ENCODE measurements around the gene FOXL3.
"Not testable (repeated sequence)": the region's sequence is repeated elsewhere in the genome, so short reads cannot be mapped to it uniquely, and the experiment has no call there.

Gene FOXL3

DNA sequence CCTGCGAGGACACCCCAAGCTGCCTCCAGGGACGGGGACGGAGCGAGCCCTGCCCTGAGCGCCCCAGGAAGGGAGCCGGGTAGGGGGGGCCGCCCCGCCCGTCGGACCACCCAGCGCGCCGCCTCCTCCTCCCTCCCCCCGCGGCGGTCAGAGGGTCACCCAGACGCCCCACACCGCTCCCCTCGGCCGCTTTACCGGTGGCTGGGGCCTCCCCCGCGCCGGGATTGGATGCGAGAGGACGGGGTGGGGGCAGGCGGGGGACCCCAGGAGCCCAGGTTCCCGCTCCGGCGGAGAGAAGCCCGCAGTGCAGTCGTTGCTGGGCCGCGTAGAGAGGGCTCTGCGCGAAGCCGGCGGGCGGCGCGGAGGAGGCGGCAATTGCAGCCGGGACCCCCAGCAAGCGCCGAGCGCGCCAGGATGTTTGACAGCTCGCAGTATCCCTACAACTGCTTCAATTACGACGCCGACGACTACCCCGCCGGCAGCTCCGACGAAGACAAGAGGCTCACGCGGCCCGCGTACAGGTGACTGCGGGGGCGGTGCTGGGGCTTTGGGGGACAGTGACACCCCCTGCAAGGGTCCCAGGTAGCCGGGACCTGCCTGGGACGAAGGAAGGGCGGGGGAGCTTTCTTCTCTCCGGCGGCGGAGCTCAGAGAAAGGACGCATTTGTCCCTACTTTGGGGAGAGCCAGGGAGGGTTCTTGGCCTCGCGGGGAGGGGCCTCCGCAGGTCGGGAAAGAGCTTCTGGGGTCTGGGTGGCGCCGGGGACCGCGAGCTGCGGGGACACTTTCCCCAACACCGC, at the start of gene FOXL3:
TSS of gene FOXL3 (plus strand) at position 415 of the 798 bp plus-strand sequence. CDS start at position 415, 0 bp downstream.
- DNase-seq (ENCODE audit: low read depth in 2 of 2): no peak

DNA sequence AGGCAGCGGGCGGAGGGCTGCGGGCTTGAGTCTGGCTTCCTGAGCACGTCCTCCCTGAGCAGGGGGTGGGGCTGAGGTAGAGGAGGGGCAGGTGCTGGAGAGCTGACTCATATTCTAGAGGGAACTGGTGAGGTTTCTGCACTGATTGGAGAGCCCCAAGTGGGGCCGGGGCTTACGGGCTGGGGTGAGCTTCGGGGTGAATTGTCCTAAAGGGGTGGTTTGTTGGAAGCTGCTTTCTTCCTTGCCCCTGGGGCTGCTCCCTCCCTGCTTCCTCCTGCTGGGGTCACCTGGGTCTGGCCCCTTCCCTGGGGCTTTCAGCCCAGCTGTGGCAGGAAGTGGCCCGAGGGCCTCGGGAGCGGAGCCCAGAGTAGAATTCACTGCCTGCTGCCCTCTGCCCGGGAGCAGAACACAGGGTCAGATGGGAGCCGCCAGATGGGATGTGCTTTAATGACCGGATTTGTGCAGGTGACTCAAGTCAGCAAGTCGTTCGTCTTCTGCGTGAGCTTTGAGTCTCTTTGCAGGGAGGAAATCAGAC, 49.0 kb upstream of the FOXL3 start:
- no peak for DNase-seq (ENCODE audit: low read depth in 2 of 2)

DNA sequence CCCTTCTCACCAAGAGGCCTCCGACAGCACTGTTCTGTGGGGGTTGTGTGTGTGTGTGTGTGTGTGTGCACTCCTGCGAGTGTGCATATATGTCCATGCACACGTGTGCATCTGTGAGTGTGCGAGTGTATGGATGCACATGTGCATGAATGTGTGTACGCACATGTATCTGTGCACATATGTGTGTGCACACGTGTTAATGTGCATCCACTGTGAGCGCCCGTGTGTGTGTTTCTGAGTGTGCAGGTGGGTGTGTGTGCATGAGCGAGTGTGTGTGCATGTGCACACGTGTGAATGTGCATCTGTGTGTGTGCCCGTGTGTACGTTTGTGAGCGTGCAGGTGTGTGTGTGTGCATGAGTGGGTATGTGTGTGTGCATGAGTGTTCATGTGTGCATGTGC, 48.5 kb upstream of the FOXL3 start:
- no peak for DNase-seq (ENCODE audit: low read depth in 2 of 2)

DNA sequence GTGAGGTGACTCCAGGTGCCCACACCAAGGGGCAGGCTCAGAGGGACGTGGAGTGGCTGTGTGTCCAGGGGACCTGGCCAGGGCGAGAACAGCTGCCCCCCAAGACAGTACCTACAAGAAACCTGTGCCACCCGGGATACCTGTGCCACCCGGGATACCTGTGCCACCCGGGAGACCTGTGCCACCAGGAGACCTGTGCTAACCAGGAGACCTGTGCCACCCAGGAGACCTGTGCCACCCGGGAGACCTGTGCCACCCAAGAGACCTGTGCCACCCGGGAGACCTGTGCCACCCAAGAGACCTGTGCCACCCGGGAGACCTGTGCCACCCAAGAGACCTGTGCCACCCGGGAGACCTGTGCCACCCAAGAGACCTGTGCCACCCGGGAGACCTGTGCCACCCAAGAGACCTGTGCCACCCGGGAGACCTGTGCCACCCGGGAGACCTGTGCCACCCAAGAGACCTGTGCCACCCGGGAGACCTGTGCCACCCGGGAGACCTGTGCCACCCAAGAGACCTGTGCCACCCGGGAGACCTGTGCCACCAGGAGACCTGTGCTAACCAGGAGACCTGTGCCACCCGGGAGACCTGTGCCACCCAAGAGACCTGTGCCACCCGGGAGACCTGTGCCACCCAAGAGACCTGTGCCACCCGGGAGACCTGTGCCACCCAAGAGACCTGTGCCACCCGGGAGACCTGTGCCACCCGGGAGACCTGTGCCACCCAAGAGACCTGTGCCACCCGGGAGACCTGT, 47.0 kb upstream of the FOXL3 start:
- DNase-seq (ENCODE audit: low read depth in 2 of 2): not testable (repeated sequence)

DNA sequence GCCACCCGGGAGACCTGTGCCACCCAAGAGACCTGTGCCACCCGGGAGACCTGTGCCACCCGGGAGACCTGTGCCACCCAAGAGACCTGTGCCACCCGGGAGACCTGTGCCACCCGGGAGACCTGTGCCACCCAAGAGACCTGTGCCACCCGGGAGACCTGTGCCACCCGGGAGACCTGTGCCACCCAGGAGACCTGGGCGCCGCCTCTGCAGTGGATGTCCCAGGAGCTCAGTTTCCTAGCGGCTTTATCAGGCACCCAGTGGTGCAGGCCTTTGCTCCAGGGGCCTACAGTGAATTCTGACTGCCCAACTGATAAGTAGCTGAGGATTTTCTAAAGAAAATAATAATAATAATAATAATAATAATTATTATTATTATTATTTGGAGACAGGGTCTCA, 46.4 kb upstream of the FOXL3 start:
- not testable (repeated sequence) for DNase-seq (ENCODE audit: low read depth in 2 of 2)

DNA sequence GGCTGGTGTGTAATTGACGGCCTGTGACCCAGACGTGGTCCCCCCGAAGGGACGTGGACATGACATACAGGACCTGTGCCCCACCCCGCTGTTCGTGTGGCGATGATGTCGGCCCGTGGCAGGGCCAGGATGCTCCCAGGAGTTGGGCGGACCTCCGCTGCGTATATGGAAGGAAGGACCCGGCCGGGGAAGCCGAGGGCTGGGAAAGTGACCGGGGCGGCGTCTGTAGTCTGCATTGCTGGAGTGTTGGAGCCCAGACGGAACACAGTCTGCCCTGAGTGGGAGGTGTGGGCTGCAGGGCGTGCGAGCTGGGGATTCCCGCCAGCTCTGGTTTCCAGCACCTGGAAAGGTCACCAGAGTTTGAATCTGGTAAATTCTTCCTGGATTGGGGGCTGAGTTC, 45.0 kb upstream of the FOXL3 start:
- no peak for DNase-seq (ENCODE audit: low read depth in 2 of 2)

DNA sequence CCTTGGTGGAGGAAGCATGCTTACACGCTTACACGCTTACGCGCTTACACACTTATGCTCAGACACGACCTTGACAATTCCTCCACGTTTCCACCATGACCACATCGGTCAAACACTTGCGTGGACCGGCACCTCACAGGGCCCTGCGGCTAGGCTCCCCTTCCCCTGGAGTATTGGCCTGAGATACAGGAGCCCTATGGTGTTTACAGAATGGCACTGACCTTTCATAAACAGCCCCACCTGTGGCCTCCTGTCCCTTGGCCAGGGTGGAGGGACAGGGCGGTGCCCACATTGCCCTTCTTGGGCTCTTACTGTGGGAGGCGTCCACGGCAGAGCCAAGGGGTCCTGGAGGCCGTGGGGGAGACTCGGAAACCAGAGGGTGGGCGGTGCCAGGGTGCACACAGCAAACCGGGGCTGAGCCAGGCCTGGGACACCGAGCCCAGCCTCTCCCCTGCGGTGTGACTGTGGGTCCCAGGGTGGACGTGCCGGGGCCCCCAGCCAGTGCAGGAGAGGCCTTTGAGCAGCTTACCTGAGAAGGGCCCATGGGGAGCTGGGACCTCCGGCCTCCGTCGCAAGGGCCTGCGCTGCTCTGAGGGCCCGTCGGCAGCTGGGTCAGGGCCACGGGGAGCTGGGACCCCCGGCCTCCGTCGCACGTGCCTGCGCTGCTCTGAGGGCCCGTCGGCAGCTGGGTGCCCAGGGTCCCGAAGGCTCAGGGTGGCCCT, 44.2 kb upstream of the FOXL3 start:
- no peak for DNase-seq (ENCODE audit: low read depth in 2 of 2)

DNA sequence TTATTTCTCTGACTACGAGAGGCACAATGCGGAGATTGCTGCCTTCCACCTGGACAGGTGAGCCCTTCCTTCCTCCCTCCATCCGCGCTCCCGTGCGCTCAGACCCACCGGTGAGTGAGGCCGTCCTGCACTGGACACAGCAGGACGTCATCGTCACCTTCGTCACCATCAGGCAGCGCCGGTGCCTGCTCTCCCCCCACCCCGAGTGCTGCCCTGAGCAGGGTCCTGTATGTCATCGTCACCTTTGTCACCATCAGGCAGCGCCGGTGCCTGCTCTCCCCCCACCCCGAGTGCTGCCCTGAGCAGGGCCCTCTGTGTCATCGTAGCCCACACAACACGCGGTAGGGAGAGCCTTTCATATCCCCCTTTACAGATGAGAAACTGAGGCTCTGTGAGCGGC, 43.5 kb upstream of the FOXL3 start:
- no peak for DNase-seq (ENCODE audit: low read depth in 2 of 2)

DNA sequence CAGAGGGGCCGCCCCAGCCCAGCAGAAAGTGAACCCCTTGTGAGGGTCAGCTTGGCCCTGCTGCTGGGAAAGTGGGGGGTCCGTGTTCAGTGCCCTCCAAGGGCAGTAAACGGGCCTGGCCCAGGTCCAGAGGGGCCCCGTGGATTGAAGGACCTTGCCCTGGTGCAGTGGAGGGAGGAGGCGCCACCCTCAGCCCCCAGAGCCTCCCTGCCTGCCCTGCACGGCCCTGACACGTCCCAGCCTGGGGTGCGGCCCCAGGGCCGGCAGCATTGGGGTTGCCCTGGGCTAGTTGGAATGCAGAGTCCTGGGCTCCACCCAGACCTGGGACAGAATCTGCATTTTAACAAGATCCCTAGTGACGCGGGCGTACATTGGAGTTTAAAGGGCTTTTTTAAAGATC, 42.8 kb upstream of the FOXL3 start:
- no peak for DNase-seq (ENCODE audit: low read depth in 2 of 2)

DNA sequence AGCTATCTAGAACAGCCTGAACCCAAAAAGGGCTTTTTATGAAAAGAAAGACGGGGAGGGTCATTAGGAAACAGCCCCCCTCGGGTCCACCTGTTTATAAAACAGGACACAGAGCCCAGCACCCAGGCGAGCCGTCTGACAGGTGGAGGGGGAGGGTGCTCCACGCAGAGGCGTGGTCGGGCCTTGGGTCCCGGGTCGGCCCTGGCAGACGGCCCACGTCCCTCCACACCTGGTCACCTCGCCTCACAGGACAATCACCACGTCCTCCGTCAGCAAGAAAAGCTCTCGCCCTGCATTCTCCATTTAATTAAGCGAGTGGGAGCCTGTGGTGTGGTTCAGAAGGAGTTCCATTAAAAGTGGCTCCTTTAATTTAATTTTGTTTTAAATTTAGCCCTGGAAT, 42.3 kb upstream of the FOXL3 start:
- no peak for DNase-seq (ENCODE audit: low read depth in 2 of 2)

DNA sequence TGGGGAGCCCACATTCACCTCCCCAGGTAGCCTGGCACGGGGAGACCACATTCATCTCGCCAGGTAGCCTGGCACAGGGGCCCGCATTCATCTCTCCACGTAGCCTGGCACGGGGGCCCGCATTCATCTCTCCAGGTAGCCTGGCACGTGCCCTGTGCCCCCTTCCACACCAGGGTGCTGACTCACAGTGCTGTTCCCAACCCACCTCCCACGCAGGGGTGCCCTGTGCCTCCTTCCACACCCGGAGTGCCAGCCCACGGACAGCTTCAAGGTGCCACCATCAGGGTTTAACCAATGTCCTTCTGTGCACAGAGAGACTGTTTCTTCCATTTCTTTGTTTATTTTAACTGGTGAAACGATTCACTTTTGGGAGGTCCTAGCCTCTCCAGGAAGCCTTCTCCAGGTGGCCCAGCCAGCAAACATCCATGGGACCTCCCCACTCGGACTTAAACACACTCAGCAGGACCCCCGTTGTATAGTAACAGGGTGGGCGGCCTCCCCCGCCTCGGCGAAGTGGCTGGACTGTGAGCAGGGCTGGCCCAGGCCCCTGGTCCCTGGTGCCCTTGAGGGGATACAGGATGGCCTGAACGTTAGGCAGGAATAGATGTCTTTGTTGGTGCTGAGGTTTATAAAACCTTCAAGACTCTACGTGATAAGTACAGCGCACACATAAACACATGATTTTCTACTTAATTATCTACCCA, 41.1 kb upstream of the FOXL3 start:
- DNase-seq (ENCODE audit: low read depth in 2 of 2): no peak

DNA sequence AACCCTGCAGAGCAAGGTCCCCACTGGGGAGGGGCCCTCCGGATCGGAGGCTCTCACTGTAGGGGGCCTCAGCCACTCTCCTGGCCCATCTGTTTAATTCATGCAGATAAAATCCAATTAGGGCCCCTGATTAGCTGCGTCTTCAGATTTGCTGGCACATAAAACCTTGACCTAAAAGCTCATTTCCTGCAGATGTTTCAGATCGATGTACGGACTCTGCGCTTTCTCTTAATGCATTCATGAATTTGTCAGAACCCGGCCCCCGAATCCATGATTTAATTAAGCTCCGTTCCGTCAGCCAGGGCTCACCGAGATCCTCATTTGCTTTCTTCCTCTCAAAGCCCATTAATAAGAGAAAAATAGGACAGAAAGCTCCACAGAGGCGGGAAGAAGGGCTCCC, 40.0 kb upstream of the FOXL3 start:
- DNase-seq (ENCODE audit: low read depth in 2 of 2): no peak

DNA sequence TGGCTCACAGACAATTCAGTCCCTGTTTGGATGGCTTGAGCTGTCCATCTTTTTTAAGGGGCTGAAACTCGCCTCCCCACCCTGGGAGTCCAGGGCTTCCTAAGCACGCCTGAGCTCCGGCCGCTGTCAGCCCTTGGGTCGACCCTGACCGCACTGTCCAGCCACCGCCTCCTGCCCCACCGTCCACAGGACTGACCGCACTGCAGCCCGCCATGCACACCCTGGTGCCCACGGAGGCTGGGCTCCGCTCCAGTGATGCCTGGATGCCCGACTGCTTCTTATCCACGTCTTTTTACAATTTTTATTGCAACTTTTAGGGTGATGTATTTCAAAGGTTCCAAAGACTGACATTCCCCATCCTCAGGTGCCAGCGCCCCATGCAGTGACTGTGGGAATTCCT, 39.4 kb upstream of the FOXL3 start:
- DNase-seq (ENCODE audit: low read depth in 2 of 2): no peak

DNA sequence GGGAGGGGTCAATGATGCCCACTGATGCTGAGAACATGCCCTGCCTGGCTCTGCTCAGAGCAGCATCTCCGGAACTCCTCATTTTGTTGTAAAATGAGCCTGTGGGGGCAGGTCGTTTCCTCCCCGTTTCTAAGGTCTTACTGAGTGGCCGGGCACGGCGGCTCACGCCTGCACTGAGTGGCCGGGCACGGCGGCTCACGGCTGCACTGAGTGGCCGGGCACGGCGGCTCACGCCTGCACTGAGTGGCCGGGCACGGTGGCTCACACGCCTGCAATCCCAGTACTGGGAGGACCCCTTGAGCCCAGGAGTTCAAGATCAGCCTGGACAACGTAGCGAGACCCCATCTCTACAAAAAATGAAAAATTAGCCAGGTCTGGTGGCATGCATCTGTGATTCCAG, 39.0 kb upstream of the FOXL3 start:
- DNase-seq (ENCODE audit: low read depth in 2 of 2): no peak

DNA sequence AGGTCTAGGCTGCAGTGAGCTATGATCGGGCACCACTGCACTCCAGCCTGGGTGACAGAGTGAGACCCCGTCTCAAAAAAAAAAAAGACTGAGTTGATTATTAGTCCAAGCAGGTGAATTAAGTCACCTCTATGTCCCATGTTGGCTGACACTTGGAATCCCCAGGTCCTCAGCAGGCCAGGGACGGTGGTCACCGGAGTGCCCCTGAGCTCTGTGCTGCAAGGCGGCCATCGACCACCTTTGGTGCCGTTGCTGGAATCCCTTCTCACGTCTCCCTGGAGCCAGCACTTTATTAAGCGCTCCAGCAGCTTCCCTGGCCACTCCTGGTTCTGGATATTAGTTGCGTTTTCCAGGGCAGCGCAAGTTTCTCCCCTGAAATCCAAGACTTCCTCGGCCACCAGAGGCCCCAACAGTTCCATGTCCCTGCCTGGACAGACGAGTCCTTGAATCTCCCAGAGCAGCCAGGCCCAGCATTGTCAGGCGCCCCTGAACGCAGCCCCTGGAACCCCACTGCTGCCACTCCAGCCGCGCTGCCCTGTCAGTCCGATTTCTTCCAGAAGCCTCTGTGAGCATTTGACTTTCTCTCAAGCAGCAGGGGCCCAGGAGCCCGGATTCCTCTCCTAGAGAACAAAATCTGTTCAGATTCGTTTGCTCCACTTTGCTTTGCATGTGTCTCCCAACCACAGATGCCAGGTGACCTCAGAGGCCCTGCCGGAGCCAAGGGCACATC, 38.4 kb upstream of the FOXL3 start:
- DNase-seq (ENCODE audit: low read depth in 2 of 2): no peak

DNA sequence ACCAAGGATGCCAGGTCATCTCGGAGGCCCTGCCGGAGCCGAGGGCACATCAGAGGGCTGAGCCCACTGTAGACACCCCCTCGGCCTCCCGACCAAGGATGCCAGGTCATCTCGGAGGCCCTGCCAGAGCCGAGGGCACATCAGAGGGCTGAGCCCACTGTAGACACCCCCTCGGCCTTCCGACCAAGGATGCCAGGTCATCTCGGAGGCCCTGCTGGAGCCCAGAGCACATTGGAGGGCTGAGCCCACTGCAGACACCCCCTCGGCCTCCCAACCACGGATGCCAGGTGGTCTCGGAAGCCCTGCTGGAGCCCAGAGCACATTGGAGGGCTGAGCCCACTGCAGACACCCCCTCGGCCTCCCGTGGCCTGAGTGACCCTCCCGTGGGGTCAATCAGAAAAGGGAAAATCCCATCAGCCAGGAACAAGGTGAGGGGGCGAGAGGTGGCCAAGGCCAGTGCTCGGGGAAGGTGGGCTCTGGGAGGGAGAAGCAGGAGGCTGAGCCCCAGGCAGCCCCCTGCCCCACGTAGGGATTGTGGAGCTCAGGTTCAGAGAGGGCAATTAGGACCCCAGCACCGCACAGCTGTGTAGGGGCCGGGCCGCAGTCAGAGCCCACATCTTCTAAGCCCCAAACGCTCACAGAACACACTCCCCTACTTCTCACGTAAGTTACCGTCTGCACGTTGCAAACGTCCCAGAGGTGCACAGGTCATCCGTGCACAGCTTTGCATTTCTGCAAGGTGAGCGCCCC, 37.6 kb upstream of the FOXL3 start:
- no peak for DNase-seq (ENCODE audit: low read depth in 2 of 2)

DNA sequence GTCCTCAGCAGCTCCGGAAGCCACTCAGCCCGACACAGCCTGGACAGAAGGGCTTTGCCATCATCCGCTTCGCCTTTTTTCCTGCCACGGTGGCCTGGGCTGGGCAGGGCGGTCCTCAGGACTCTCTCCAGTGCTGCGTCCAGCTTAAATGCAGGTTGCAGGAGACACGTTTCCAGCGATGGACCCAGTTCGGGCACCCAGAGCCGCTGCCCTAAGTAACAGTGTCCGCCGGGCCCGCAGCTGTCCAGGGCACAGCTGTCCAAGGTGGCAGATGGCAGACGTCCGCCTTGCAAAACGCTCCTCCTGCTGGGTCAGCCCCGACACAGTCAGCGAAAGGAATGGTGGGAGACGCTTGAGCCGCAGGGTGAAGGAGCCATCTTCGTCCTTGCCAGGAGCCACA, 37.0 kb upstream of the FOXL3 start:
- DNase-seq (ENCODE audit: low read depth in 2 of 2): no peak

DNA sequence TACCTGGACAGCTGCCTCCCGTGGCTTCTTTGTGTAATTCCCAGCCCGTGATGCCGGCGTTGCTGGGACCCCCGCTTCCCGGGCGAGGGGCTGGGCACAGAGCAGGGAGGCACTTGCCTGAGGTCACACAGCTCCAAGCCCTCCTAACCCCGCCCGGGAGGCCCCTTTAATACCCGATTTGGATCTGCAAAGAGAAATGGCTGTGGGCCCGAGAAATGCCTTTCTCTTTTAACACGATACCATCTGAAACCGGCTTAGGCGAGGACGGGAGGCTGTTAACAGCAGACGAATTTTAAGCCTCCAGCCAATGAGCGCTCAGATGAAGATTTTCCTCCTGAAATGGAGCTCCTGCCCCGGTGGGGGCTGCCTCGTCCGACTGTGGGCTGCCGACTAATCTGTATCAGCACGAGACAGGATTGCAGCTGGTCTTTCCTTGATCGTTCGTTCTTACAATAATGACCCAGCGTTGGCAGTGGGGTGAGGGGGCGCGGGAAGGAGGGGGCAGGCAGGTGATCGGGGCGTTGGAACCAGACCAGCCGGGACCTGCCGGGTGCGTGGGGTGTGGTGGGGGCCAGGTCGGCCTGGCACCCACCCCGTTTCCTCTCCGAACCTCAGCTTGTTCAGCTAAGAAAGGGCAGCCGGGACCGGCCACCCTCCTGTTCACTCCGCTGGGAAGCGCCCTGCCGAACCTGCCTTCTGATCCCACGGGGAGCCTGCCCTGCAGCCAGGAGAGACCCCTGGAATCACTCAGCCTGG, 36.2 kb upstream of the FOXL3 start:
- no peak for DNase-seq (ENCODE audit: low read depth in 2 of 2)

DNA sequence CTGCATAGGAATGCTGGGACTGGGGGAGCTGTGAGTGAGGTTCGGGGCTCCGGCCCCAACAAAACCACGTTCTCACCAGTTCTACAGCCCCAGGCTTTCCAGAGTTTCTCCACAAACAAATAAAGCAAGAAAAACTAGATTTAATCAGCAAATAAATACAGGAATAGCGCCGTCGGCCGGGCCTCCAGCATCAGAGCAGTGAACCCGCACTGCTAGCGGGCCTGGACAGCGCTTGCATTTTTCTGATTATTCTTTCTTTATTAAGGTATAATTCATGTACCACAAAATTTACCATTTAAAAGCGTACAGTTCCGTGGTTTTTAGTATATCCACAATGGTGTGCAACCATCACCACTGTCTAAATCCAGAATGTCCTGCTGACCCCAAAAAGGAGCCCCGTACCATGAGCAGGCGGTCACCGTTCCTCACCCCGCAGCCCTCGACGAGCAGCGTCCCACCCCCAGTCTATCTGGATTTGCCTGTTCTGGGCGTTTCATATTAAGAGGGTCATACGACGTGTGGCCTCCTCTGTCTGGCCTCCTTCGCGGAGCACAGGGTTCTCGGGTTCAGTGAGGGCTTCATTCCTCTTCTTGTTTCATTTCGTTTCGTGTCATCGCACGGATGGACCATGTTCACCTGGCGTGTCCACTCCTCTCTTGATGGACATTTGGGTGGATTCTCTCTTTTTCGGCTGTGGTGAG, 35.5 kb upstream of the FOXL3 start:
- no peak for DNase-seq (ENCODE audit: low read depth in 2 of 2)

Data from stimulated activated CD8-positive, alpha-beta memory T cell treated with anti-CD3 and anti-CD28 coated beads, Interleukin-2, amount 100 ng/mL, for 1 hour (primary cell).